Activated T-cell treated with anti-CD3 and anti-CD28 coated beads, Interleukin-2, amount 50 U/mL, for 72 hours (primary cell): ENCODE measurements around the gene TNFAIP6. TPM values are rescaled to one million over a fixed set of nuclear protein-coding genes. Genes with fewer than 3 reads are reported as not detected.
"Not testable (repeated sequence)": the region's sequence is repeated elsewhere in the genome, so short reads cannot be mapped to it uniquely, and the experiment has no call there.

Experiments used
- ATAC-seq, 2 donors: fragments of 150-1000 bp; cut with Tn5 transposase; replicated peaks in 1 of 2; 2 replicates each; pipeline ENCODE4 v1.10.0; 2021; ENCODE audit warnings: moderate library complexity in 2 of 2, mild to moderate bottlenecking in 1 of 2
- DNase-seq, 2 donors: peaks; one replicate each; pipeline ENCODE4 v3.0.0; 2021 to 2022; ENCODE audit warnings: mixed read lengths in 1 of 2
- H3K27ac Mint-ChIP-seq: one replicate; pipeline ENCODE4 v1.8.0; 2022; ENCODE audit warnings: mild to moderate bottlenecking, moderate library complexity, mixed read lengths
- H3K27me3 Mint-ChIP-seq: one replicate; pipeline ENCODE4 v1.8.0; 2022; ENCODE audit warnings: low read depth, mixed read lengths
- H3K36me3 Mint-ChIP-seq, 2 donors: one replicate each; pipeline ENCODE4 v1.8.0; 2022; ENCODE audit warnings: mixed read lengths in 2 of 2, mild to moderate bottlenecking in 1 of 2; ENCODE audit not compliant: insufficient read depth in 2 of 2
- H3K4me1 Mint-ChIP-seq: one replicate; pipeline ENCODE4 v1.8.0; 2022; ENCODE audit warnings: low read depth, mixed read lengths
- H3K4me3 Mint-ChIP-seq, 2 donors: one replicate each; pipeline ENCODE4 v1.8.0; 2022; ENCODE audit warnings: mild to moderate bottlenecking in 2 of 2, mixed read lengths in 2 of 2, moderate library complexity in 2 of 2
- H3K9me3 Mint-ChIP-seq, 2 donors: one replicate each; pipeline ENCODE4 v1.8.0; 2022; ENCODE audit warnings: mixed read lengths in 2 of 2
- total RNA-seq, 2 donors: library from RNA; stranded (reverse); gene quantifications; one replicate each; pipeline ENCODE4 v1.2.3, GENCODE V29; 2022

TNFAIP6 gene, protein sequence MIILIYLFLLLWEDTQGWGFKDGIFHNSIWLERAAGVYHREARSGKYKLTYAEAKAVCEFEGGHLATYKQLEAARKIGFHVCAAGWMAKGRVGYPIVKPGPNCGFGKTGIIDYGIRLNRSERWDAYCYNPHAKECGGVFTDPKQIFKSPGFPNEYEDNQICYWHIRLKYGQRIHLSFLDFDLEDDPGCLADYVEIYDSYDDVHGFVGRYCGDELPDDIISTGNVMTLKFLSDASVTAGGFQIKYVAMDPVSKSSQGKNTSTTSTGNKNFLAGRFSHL
- not detected for total RNA-seq

DNA sequence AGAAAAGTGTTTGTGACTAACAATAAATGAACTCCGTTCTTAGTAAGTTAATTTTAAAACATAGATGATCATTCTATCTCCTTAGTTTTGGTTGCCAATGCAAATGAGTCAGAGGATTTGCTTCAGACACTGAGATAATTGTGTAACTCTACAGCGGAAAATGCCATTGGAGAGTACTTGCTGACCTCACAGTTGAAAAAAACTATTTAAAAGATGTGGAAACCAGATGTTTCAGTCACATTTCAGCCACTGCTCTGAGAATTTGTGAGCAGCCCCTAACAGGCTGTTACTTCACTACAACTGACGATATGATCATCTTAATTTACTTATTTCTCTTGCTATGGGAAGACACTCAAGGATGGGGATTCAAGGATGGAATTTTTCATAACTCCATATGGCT is at the start of gene TNFAIP6:
TSS of gene TNFAIP6 (plus strand) at position 234 of the 400 bp plus-strand sequence. CDS start at position 309, 75 bp downstream.
- no peaks in the 10 kb centered on the region for H3K4me1 Mint-ChIP-seq

DNA sequence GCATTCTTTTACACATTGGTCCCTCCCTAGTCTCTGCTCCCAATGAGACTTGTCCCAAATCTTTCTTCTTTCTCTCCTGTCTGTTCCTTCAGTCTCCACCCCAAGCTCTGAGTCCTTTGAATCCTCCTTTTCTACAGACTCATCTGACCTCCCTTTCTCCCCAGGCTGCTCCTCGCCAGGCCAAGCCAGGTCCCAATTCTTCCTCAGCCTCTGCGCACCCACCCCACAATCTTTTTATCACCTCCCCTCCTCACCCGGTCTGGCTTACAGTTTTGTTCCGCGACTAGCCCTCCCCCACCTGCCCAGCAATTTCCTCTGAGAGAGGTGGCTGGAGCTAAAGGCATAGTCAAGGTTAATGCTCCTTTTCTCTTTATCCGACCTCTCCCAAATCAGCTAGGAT is 47.1 kb upstream of the TNFAIP6 start:
- not testable (repeated sequence) for H3K4me3 Mint-ChIP-seq, H3K36me3 Mint-ChIP-seq, DNase-seq, H3K9me3 Mint-ChIP-seq, H3K4me1 Mint-ChIP-seq, ATAC-seq, H3K27ac Mint-ChIP-seq, H3K27me3 Mint-ChIP-seq

More for the DNA sequence above, at the start of gene TNFAIP6:
- ATAC-seq (no peak), DNase-seq (no peak)
- no peak within 1 kb of the TSS for H3K4me3 Mint-ChIP-seq
- H3K27me3 Mint-ChIP-seq = no peaks in the 10 kb centered on the region
- no peaks in the 10 kb centered on the region for H3K9me3 Mint-ChIP-seq
- H3K27ac Mint-ChIP-seq = no peak within 1 kb of the TSS
- H3K36me3 Mint-ChIP-seq = no peaks in the 10 kb centered on the region

DNA sequence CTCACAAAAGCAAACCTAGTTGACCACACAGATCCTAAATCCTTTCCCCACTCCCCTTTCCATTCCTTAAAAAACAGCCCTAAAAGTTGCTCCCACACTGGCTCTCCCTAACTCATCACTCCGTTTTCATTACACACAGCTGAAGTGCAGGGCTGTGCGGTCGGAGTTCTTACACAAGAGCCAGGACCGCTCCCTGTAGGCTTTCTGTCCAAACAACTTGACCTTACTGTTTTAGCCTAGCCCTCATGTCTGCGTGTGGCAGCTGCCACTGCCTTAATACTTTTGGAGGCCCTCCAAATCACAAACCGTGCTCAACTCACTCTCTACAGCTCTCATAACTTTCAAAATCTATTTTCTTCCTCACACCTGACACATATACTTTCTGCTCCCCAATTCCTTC is 45.0 kb upstream of the TNFAIP6 start:
- H3K4me3 Mint-ChIP-seq, H3K9me3 Mint-ChIP-seq, H3K36me3 Mint-ChIP-seq, ATAC-seq, H3K27ac Mint-ChIP-seq, DNase-seq, H3K4me1 Mint-ChIP-seq, H3K27me3 Mint-ChIP-seq: not testable (repeated sequence)

DNA sequence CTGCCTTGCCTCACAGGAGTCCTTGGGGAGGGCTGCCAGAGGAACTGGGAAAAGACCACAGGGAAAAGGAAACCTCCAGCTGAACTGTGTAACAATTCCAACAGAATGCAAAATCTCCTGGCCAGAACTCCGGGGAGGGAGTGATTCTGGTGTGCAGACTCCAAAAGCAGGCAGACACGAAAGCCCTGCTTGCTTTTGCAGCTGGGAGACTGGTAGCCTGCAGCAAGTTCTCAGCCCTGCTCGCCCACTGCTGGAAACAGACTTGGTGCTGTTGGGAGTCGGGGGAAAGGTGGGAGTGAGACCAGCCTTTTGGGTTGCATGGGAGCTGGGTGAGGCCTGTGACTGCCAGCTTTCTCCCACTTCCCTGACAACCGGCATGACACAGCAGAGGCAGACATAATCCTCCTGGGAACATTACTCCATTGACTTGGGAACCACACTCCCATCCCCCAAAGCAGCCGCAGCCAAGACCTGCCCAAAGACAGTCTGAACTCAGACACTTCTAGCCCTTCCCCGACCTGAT is 42.0 kb upstream of the TNFAIP6 start:
- Mint-ChIP-seq H3K4me3 (no peak overlapping the region), H3K27ac (no peak overlapping the region)

DNA sequence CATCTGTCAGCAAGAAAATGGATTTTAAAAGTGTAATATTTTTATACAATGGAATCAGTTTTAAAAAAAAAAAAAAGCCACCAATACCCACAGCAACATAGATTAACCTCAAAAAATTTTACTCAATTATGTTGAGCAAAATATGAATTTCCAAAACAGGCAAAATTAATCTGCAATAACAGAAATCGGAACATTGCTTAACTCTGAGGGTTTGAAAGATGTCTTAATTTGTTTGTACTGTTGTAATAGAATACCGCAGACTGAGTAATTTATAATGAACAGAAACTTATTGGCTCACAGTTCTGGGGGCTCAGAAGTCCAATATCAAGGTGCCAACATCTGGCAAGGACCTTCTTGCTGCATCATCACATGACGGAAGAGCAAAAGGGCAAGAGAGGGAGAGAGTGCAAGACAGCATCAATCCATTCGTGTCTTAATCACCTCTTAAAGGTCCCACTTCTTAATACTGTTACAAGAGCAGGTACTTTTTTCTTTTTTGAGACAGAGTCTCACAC is 31.8 kb upstream of the TNFAIP6 start:
- no peak overlapping the region for H3K27ac Mint-ChIP-seq
- DNase-seq = no peak
- no peak overlapping the region for H3K4me3 Mint-ChIP-seq
- no peaks in the 10 kb centered on the region for H3K27me3 Mint-ChIP-seq
- no peaks in the 10 kb centered on the region for H3K9me3 Mint-ChIP-seq
- no peaks in the 10 kb centered on the region for H3K36me3 Mint-ChIP-seq
- H3K4me1 Mint-ChIP-seq = no peaks in the 10 kb centered on the region
- ATAC-seq = no peak

More for the DNA sequence above, 42.0 kb upstream of the TNFAIP6 start:
- Mint-ChIP-seq H3K4me1 (peaks cover 6% of the 10 kb centered on the region), H3K36me3 (no peaks in the 10 kb centered on the region), H3K27me3 (no peaks in the 10 kb centered on the region), H3K9me3 (peaks cover 0 to 1% of the 10 kb centered on the region in 2 donors)
- no peak for DNase-seq
- ATAC-seq = no peak

DNA sequence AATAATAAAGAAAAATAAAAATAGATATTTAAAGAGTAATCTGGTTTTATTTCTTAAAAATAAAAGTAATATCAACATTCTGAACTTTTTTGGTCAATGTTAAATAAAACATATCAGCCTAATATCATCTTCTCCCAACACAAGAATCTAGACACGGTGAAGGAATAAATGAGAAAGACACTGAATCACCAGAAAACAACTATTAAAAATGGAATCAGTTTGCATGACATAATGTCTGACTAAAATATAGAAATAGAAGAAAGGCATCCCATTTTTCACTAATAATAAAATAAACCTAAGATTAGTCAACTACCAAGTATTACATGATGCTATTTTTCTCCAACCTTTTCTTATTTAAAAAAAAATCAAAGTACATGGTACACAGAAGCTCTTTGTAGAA is 30.8 kb upstream of the TNFAIP6 start:
- Mint-ChIP-seq H3K27me3 (no peaks in the 10 kb centered on the region), H3K4me1 (no peaks in the 10 kb centered on the region), H3K36me3 (no peaks in the 10 kb centered on the region), H3K27ac (no peak overlapping the region), H3K4me3 (no peak overlapping the region), H3K9me3 (no peaks in the 10 kb centered on the region)
- DNase-seq = no peak
- ATAC-seq = no peak

DNA sequence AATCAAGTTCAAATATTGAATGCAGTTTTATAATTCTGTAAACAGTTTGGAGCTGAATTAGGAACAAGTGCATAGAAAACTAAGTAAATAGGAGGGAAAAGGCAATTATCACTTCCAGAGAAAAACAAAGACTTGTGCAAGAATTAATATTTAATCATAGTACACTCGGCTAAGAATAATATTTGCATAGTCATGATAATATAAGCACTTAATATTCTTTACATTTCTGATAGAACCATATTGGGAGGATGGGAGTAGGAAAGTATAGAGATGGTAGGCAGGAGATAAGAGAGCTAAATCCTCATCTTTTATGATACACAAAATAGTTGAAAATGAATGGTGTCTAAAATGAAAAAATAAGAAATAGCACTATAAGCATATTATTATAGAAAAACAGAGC is 27.4 kb upstream of the TNFAIP6 start:
- Mint-ChIP-seq H3K27ac (peak overlapping the region; percentile 46), H3K4me3 (no peak overlapping the region), H3K4me1 (no peaks in the 10 kb centered on the region), H3K36me3 (no peaks in the 10 kb centered on the region), H3K27me3 (peaks cover 5% of the 10 kb centered on the region), H3K9me3 (no peaks in the 10 kb centered on the region)
- DNase-seq (no peak), ATAC-seq (no peak)

DNA sequence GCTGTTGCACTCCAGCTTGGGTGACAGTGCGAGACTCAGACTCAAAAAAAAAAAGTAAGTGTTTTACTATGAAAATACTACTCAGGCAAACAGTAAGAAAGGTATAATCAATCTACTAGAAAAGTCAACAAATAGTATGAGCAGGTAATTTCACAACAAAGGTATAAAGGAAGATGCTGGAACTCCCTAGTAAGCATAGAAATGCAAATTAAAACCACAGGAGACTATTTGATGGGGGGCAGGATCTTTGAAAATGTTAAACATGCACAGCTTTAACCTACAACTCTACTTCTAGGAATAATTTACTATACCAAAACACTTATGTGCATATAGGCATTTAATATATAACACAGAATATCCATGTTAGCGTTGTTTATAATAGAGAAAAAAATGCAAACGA is 24.3 kb upstream of the TNFAIP6 start:
- peaks cover 17% of the 10 kb centered on the region for H3K27me3 Mint-ChIP-seq
- H3K27ac Mint-ChIP-seq = no peak overlapping the region
- no peaks in the 10 kb centered on the region for H3K36me3 Mint-ChIP-seq
- H3K4me1 Mint-ChIP-seq = no peaks in the 10 kb centered on the region
- ATAC-seq (no peak), DNase-seq (no peak)
- no peak overlapping the region for H3K4me3 Mint-ChIP-seq
- H3K9me3 Mint-ChIP-seq = no peaks in the 10 kb centered on the region

DNA sequence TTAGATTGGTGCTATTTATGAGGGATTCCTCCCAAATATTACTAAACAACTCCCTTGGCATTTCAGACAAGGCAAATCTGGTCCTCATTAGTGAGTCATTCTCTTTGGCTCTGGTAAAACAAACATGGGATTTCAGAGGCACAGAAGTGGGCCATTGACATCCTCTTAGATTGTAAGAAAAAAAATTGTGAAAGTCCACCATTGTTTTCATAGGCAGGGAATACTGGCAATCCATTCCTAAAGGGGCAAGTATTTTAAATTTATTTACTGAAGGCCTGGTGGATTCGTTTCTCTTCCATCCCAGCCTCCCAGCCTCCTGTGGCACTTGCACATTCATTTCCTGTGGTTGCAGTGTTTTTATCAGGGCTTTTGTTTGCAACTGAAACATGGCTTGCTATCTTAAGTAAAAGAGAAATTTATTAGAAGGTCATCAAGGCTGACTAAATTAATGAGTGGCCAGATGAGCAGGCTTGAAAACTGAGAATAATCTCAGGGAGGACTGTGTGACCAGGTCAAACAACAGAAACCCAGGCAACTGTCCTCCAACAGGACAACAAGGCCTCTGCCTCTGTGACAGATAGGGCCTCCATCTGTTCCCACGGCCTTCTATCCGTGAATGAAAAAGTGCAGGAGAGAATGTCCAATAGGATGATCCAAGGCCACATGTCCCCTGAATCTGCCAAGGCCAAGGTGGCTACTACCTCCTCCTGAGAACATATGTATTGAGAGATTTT is 23.1 kb upstream of the TNFAIP6 start:
- ATAC-seq = no peak
- Mint-ChIP-seq H3K4me3 (no peak overlapping the region), H3K9me3 (no peaks in the 10 kb centered on the region), H3K27me3 (peaks cover 17% of the 10 kb centered on the region), H3K36me3 (no peaks in the 10 kb centered on the region), H3K4me1 (no peaks in the 10 kb centered on the region), H3K27ac (no peak overlapping the region)
- DNase-seq = no peak

DNA sequence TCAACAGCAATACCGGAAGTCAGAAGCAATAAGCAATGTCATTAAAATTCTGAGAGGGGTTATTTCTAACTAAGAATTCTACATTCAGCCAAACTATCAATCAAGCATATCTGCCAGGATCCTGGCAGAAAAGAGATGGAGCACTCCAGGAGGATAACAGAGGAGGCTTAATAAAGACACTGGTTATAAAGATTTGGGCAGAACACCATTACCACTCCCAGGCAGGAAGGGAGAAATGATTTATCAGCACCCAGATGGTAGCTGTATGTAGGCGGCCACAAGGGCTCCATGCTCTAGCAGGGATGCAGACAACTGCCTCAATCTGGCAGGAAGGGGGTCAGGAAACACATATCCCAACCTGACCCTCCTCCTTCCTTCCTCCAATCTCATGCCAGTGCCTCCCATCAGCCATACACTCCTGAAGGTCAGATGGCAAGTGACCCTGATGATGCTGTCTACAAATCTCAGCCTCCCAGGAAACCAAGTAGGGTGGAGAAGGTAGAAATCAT is 20.5 kb upstream of the TNFAIP6 start:
- Mint-ChIP-seq H3K36me3 (peaks cover 1 to 6% of the 10 kb centered on the region in 2 donors), H3K27ac (no peak overlapping the region), H3K27me3 (peaks cover 17% of the 10 kb centered on the region), H3K4me3 (no peak overlapping the region), H3K9me3 (peaks cover 1 to 3% of the 10 kb centered on the region in 2 donors), H3K4me1 (no peaks in the 10 kb centered on the region)
- ATAC-seq (no peak), DNase-seq (no peak)

DNA sequence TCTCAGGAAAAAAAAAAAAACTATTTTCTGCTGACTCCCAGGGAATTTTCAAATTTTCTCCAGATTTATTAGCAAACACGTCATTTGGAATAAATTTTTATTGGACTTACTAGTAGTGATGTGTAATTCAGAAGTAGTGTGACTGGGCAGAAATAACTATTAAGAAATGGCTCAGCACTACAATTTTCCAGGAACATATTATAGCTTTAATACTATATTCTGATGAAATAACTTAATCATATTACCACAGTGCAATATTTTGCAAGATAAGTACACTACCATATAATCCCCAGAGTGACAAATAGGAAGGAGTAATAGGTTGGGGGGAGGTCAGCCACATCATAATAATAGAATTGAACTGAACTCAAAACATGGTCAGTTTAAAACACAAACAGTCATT is 19.7 kb upstream of the TNFAIP6 start:
- peaks cover 1 to 3% of the 10 kb centered on the region in 2 donors for H3K9me3 Mint-ChIP-seq
- H3K4me1 Mint-ChIP-seq = no peaks in the 10 kb centered on the region
- no peak overlapping the region for H3K4me3 Mint-ChIP-seq
- peaks cover 1 to 6% of the 10 kb centered on the region in 2 donors for H3K36me3 Mint-ChIP-seq
- H3K27me3 Mint-ChIP-seq = peaks cover 17% of the 10 kb centered on the region
- no peak for ATAC-seq
- H3K27ac Mint-ChIP-seq = peak overlapping the region; percentile 65
- DNase-seq = no peak

DNA sequence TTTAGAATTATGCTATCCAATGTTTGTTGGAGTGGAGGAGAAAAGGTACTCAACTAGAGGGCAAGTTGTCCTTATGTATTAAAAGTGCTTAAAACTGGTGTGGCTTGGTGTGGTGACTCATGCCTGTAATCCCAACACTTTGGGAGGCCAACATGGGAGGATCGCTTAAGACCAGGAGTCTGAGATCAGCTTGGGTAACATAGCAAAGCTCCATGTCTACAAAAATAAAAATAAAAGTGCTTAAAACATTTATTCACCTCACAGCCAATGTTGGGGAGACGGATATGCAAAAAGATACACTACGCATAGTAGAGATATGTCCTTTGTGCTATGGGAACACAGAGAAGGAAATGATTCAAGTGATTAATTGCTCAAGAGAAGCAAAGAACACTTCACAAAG is 19.3 kb upstream of the TNFAIP6 start:
- DNase-seq (no peak), ATAC-seq (no peak)
- Mint-ChIP-seq H3K27me3 (peaks cover 17% of the 10 kb centered on the region), H3K36me3 (peaks cover 1 to 6% of the 10 kb centered on the region in 2 donors), H3K9me3 (peaks cover 1 to 3% of the 10 kb centered on the region in 2 donors), H3K4me1 (no peaks in the 10 kb centered on the region), H3K4me3 (no peak overlapping the region), H3K27ac (no peak overlapping the region)

DNA sequence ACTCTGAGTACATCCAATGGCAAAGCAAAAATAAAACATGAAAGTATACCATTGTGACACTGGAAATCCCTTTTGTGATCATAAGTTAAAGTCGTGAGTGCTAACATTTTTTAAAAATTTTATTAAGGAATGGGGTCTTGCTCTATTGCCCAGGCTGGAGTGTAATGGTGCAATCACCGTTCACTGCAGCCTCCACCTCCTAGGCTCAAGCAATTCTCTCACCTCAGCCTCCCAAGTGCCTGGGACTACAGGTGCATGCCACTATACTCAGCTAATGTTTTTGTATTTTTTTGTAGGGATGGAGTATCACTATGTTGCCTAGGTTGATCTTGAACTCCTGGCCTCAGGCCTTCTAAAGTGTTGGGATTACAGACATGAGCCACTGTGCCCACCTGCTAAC is 14.3 kb upstream of the TNFAIP6 start:
- ATAC-seq (no peak), DNase-seq (no peak)
- no peak overlapping the region for H3K27ac Mint-ChIP-seq
- H3K4me1 Mint-ChIP-seq = no peaks in the 10 kb centered on the region
- H3K4me3 Mint-ChIP-seq = no peak overlapping the region
- H3K9me3 Mint-ChIP-seq = peaks cover 3 to 5% of the 10 kb centered on the region in 2 donors
- H3K27me3 Mint-ChIP-seq = peaks cover 8% of the 10 kb centered on the region
- peaks cover 1 to 6% of the 10 kb centered on the region in 2 donors for H3K36me3 Mint-ChIP-seq
